ENCODE measurements around the gene MAD1L1.

MAD1L1 gene

GRCh38 chr7:1848013-1848640 lies 384.6 kb downstream of the MAD1L1 start:
- TF ChIP-seq CTCF (IDR thresholded peaks at IDR 0.05; ENCODE audit: borderline replicate concordance, insufficient read depth, low read depth, low read length), result no peak
- H3K4me3 ChIP-seq (ENCODE audit: low read depth, low read length), result no peak overlapping the region

- TF ChIP-seq CTCF (IDR thresholded peaks at IDR 0.05; ENCODE audit: borderline replicate concordance, insufficient read depth, low read depth, low read length), result no peak
- no peak overlapping the region for H3K4me3 ChIP-seq (ENCODE audit: low read depth, low read length)
These were observed 385.3 kb downstream of the MAD1L1 start for GRCh38 chr7:1847260-1848001.

GRCh38 chr7:1846331-1847065 lies 386.2 kb downstream of the MAD1L1 start:
- TF ChIP-seq CTCF (IDR thresholded peaks at IDR 0.05; ENCODE audit: borderline replicate concordance, insufficient read depth, low read depth, low read length), result no peak

GRCh38 chr7:1845536-1846311 lies 387.0 kb downstream of the MAD1L1 start:
- no peak for TF ChIP-seq CTCF (IDR thresholded peaks at IDR 0.05; ENCODE audit: borderline replicate concordance, insufficient read depth, low read depth, low read length)
- no peak overlapping the region for H3K4me3 ChIP-seq (ENCODE audit: low read depth, low read length)

More at GRCh38 chr7:1846331-1847065, 386.2 kb downstream of the MAD1L1 start:
- no peak overlapping the region for H3K4me3 ChIP-seq (ENCODE audit: low read depth, low read length)

- no peak for TF ChIP-seq CTCF (IDR thresholded peaks at IDR 0.05; ENCODE audit: borderline replicate concordance, insufficient read depth, low read depth, low read length)
- no peak overlapping the region for H3K4me3 ChIP-seq (ENCODE audit: low read depth, low read length)
These were observed 387.8 kb downstream of the MAD1L1 start for GRCh38 chr7:1844951-1845390.

- H3K4me3 ChIP-seq (ENCODE audit: low read depth, low read length), result no peak overlapping the region
- TF ChIP-seq CTCF (IDR thresholded peaks at IDR 0.05; ENCODE audit: borderline replicate concordance, insufficient read depth, low read depth, low read length), result no peak
These were observed 388.3 kb downstream of the MAD1L1 start for GRCh38 chr7:1844336-1844950.
